Endothelial cell of umbilical vein (primary cell): ENCODE measurements around the gene GARS1.

Experiments
- CTCF ChIP-seq, 2 donors: IDR thresholded peaks; 1 replicate in 1 of 2; 2 replicates in 1 of 2; pipeline ENCODE4 v1.5.1; 2011; ENCODE audit warnings: low read length in 2 of 2, mild to moderate bottlenecking in 2 of 2, moderate library complexity in 2 of 2, control low read depth in 1 of 2, inconsistent platforms in 1 of 2, low read depth in 1 of 2; ENCODE audit not compliant: insufficient read depth in 1 of 2; ENCODE audit errors: extremely low read depth in 1 of 2
- EZH2 ChIP-seq: IDR thresholded peaks from 2 replicates; pipeline ENCODE4 v1.6.1; 2012; ENCODE audit warnings: borderline replicate concordance, low read depth, mild to moderate bottlenecking, moderate library complexity, low read length, inconsistent platforms; ENCODE audit not compliant: severe bottlenecking
- FOS ChIP-seq: IDR thresholded peaks from 2 replicates; pipeline ENCODE4 v1.6.1; 2011; ENCODE audit warnings: mild to moderate bottlenecking, low read length, moderate library complexity, borderline replicate concordance; ENCODE audit not compliant: insufficient read depth
- GATA2 ChIP-seq: IDR thresholded peaks from 2 replicates; pipeline ENCODE4 v1.7.0; 2011; ENCODE audit warnings: low read depth, mild to moderate bottlenecking, moderate library complexity, mixed read lengths, low read length; ENCODE audit not compliant: insufficient read length, insufficient read depth
- JUN ChIP-seq: IDR thresholded peaks from 2 replicates; pipeline ENCODE4 v1.6.1; 2011; ENCODE audit warnings: borderline replicate concordance, low read depth; ENCODE audit not compliant: insufficient read length, insufficient read depth
- MAX ChIP-seq: IDR thresholded peaks from 2 replicates; pipeline ENCODE4 v1.6.1; 2011; ENCODE audit not compliant: insufficient read depth, insufficient read length
- MYC ChIP-seq: IDR thresholded peaks from one replicate; pipeline ENCODE4 v1.6.1; 2011; ENCODE audit warnings: mild to moderate bottlenecking, low read depth, low read length
- POLR2A ChIP-seq: IDR thresholded peaks from 2 replicates; pipeline ENCODE4 v1.6.1; 2012; ENCODE audit warnings: low read depth, mild to moderate bottlenecking, control low read depth, low read length
- POLR2AphosphoS5 ChIP-seq: IDR thresholded peaks from 2 replicates; pipeline ENCODE4 v1.6.1; 2012; ENCODE audit warnings: low read depth, mild to moderate bottlenecking, control low read depth, low read length, moderate library complexity; ENCODE audit not compliant: insufficient read depth

- no peak for TF ChIP-seq CTCF (IDR thresholded peaks at IDR 0.05; ENCODE audit: extremely low read depth in 1 of 2, insufficient read depth in 1 of 2, low read depth in 1 of 2, low read length in 2 of 2)
- no peak for TF ChIP-seq JUN
- no peak for TF ChIP-seq EZH2
- TF ChIP-seq MYC: no peak
- TF ChIP-seq POLR2AphosphoS5: no peak
- TF ChIP-seq POLR2A: no peak
- no peak for TF ChIP-seq FOS
- TF ChIP-seq MAX: no peak
- TF ChIP-seq GATA2: no peak
Measured at GRCh38 chr7:30659312-30659711, 64.6 kb downstream of the GARS1 start.
